GM12878 (cell line): ENCODE data around the gene ZNF189. TPM values are rescaled to one million over a fixed set of nuclear protein-coding genes. Genes with fewer than 3 reads are reported as not detected.

Experiments
- ATAC-seq: fragments of 200-7000 bp; cut with Tn5 transposase; 3 replicates; pipeline ENCODE4 v1.9.1; 2020; ENCODE audit warnings: mild to moderate bottlenecking, moderate library complexity
- BruUV-seq: library from RNA; stranded (reverse); fragments of 400-500 nt; replicated peaks from 2 replicates; lab custom pipeline; 2021; lab: Mats Ljungman, UMichigan
- CTCF ChIA-PET: fragments of 300-600 bp; sonication (Branson Sonifier 250); formaldehyde crosslinking; extraction: SDS; loops from one replicate; lab custom pipeline; 2021; ENCODE audit warnings: inconsistent platforms; lab: Yijun Ruan, JAX
- POLR2A ChIA-PET: fragments of 350-600 bp; formaldehyde crosslinking; extraction: SDS; loops from one replicate; lab custom pipeline; 2021; ENCODE audit warnings: inconsistent platforms; lab: Charles Lee
- RAD21 ChIA-PET: fragments of 300-600 bp; sonication (Branson Sonifier 250); formaldehyde crosslinking; loops from one replicate; lab custom pipeline; 2023; ENCODE audit warnings: antibody characterized with exemption; ENCODE audit not compliant: unreplicated experiment; lab: Charles Lee
- SMC1A ChIA-PET: fragments of 300-600 bp; sonication (Branson Sonifier 250); formaldehyde crosslinking; loops from one replicate; lab custom pipeline; 2023; ENCODE audit not compliant: unreplicated experiment, uncharacterized antibody; lab: Charles Lee
- DNase-seq: peaks from one replicate; pipeline ENCODE4 v3.0.0-alpha.2; 2011; ENCODE audit warnings: low read depth, low spot score
- FAIRE-seq: peaks from 3 replicates; lab custom pipeline; 2011; peaks lifted over from hg19 to GRCh38; lab: Jason Lieb, UNC
- H2AFZ ChIP-seq: 2 replicates; pipeline ENCODE4 v1.6.0; 2011; ENCODE audit warnings: low read depth, low read length, control low read depth; ENCODE audit not compliant: control insufficient read depth
- H3K27ac ChIP-seq: 2 replicates; pipeline ENCODE4 v1.5.1; 2011; ENCODE audit warnings: control low read depth; ENCODE audit not compliant: control insufficient read depth, insufficient read depth
- H3K27me3 ChIP-seq, 2 experiments: replicated peaks in 1 of 2; 2 replicates each; pipeline versions ENCODE4 v1.6.0 to v1.6.1; 2011; ENCODE audit warnings: low read length in 1 of 2; ENCODE audit not compliant: control insufficient read depth in 2 of 2, insufficient read depth in 2 of 2
- H3K36me3 ChIP-seq, 2 experiments: 2 replicates each; pipeline ENCODE4 v1.5.1; 2011; ENCODE audit warnings: low read length in 1 of 2; ENCODE audit not compliant: control insufficient read depth in 2 of 2, insufficient read depth in 2 of 2
- H3K4me1 ChIP-seq: 2 replicates; pipeline ENCODE4 v1.6.1; 2011; ENCODE audit warnings: mild to moderate bottlenecking, low read length, moderate library complexity, mixed read lengths; ENCODE audit not compliant: control insufficient read depth, insufficient read depth
- H3K4me2 ChIP-seq: 2 replicates; pipeline ENCODE4 v1.6.0; 2011; ENCODE audit warnings: control low read depth; ENCODE audit not compliant: control insufficient read depth, insufficient read depth
- H3K4me3 ChIP-seq: fragments of 200-600 bp; sonication (generic); 2 replicates; pipeline ENCODE4 v1.5.1; 2016
- H3K79me2 ChIP-seq: 2 replicates; pipeline ENCODE4 v1.6.0; 2011; ENCODE audit warnings: low read length; ENCODE audit not compliant: control insufficient read depth, insufficient read depth
- H3K9ac ChIP-seq: 2 replicates; pipeline ENCODE4 v1.8.0; 2011; ENCODE audit warnings: low read length, control low read depth, mixed read lengths; ENCODE audit not compliant: control insufficient read depth, insufficient read depth
- H3K9me3 ChIP-seq: replicated peaks from 3 replicates; pipeline ENCODE4 v1.5.1; 2011; ENCODE audit warnings: mild to moderate bottlenecking, low read length; ENCODE audit not compliant: control insufficient read depth, insufficient read depth
- H4K20me1 ChIP-seq: 2 replicates; pipeline ENCODE4 v1.6.0; 2011; ENCODE audit not compliant: control insufficient read depth, insufficient read depth
- BCL11A ChIP-seq: IDR thresholded peaks from 2 replicates; pipeline ENCODE4 v1.6.1; 2011; ENCODE audit warnings: low read depth, low read length
- CHD1 ChIP-seq: IDR thresholded peaks from 2 replicates; pipeline ENCODE4 v1.6.1; 2012; ENCODE audit warnings: low read depth, low read length, improper control_type of control experiment
- CHD4 ChIP-seq: fragments of 200-600 bp; sonication (generic); IDR thresholded peaks from 2 replicates; pipeline ENCODE4 v1.6.1; 2016; ENCODE audit warnings: mild to moderate bottlenecking
- EGR1 ChIP-seq, 2 experiments: IDR thresholded peaks; 1 replicate in 1 of 2; 2 replicates in 1 of 2; pipeline ENCODE4 v1.6.1; 2011 to 2012; ENCODE audit warnings: low read depth in 2 of 2, low read length in 2 of 2, borderline replicate concordance in 1 of 2, mild to moderate bottlenecking in 1 of 2, moderate library complexity in 1 of 2
- GATAD2B ChIP-seq: fragments of 450-650 bp; conservative IDR thresholded peaks from 2 replicates; pipeline ENCODE4 v1.6.1; 2017; ENCODE audit warnings: low read depth, mild to moderate bottlenecking, moderate library complexity
- KAT2A ChIP-seq: conservative IDR thresholded peaks from 2 replicates; pipeline ENCODE4 v1.6.1; 2011; ENCODE audit warnings: low read depth, low read length; ENCODE audit not compliant: control insufficient read depth
- MYC ChIP-seq: IDR thresholded peaks from 2 replicates; pipeline ENCODE4 v1.6.1; 2011; ENCODE audit warnings: mild to moderate bottlenecking, low read length, moderate library complexity, inconsistent platforms; ENCODE audit not compliant: insufficient read depth, insufficient replicate concordance, insufficient read length, severe bottlenecking
- NFIC ChIP-seq: IDR thresholded peaks from 2 replicates; pipeline ENCODE4 v1.6.1; 2012; ENCODE audit warnings: low read depth, mild to moderate bottlenecking, inconsistent platforms, low read length, moderate library complexity
- NFXL1 ChIP-seq: fragments of 450-650 bp; IDR thresholded peaks from 2 replicates; pipeline ENCODE4 v1.6.1; 2017; ENCODE audit warnings: antibody characterized with exemption, mild to moderate bottlenecking, borderline replicate concordance
- NRF1 ChIP-seq: conservative IDR thresholded peaks from 2 replicates; pipeline ENCODE4 v1.6.1; 2011; ENCODE audit warnings: mild to moderate bottlenecking, low read depth, low read length, improper control_type of control experiment
- POLR2AphosphoS2 ChIP-seq: IDR thresholded peaks from 2 replicates; pipeline ENCODE4 v1.6.1; 2011; ENCODE audit warnings: low read depth, mild to moderate bottlenecking, low read length, improper control_type of control experiment, moderate library complexity
- RFX5 ChIP-seq: IDR thresholded peaks from 2 replicates; pipeline ENCODE4 v1.6.1; 2011; ENCODE audit warnings: low read depth, low read length, improper control_type of control experiment
- SIN3A ChIP-seq: IDR thresholded peaks from 2 replicates; pipeline ENCODE4 v1.6.1; 2012; ENCODE audit warnings: low read depth, low read length, improper control_type of control experiment
- TCF12 ChIP-seq: IDR thresholded peaks from 2 replicates; pipeline ENCODE4 v1.6.1; 2011; ENCODE audit warnings: low read depth, mild to moderate bottlenecking, low read length
- YBX1 ChIP-seq: fragments of 450-650 bp; IDR thresholded peaks from 2 replicates; pipeline ENCODE4 v1.6.1; 2016; ENCODE audit warnings: antibody characterized with exemption
- ZBED1 ChIP-seq: IDR thresholded peaks from 2 replicates; pipeline ENCODE4 v1.6.1; 2016; ENCODE audit warnings: borderline replicate concordance
- in situ Hi-C: fragments of 300-500 bp; cut with MboI; formaldehyde crosslinking; loops from 9 replicates; pipeline ENCODE4 v1.14.3; 2018; ENCODE audit warnings: mixed read lengths
- intact Hi-C: fragments of 100-400 bp; cut with micrococcal nuclease; formaldehyde crosslinking; loops from one replicate; pipeline ENCODE4 v1.14.2; 2022; ENCODE audit not compliant: unreplicated experiment
- polyA plus RNA-seq, 11 experiments: library from polyadenylated mRNA; depleted of rRNA in 4 of 11; unstranded in 6 of 11; stranded (reverse) in 5 of 11; fragments of >200 nt; fragmentation: Nextera tagmentation in 4 of 11; fragmentation: Illumina TruSeq in 1 of 11; extraction: Ambion mirVana in 4 of 11; extraction: Trizol in 1 of 11; gene quantifications; 1 replicate in 1 of 11; 2 replicates in 10 of 11; pipeline versions ENCODE4 v1.2.1 to v1.2.3, GENCODE V29; 2011 to 2016; ENCODE audit warnings: inconsistent platforms in 2 of 11, missing spikeins in 2 of 11, low read depth in 1 of 11
- total RNA-seq, 4 experiments: library from RNA; depleted of rRNA in 3 of 4; stranded (reverse); fragments of >200 nt in 3 of 4; fragmentation: Illumina TruSeq in 1 of 4; extraction: Trizol in 1 of 4; gene quantifications; 2 replicates each; pipeline versions ENCODE4 v1.2.1 to v1.2.3, GENCODE V29; 2013 to 2021
- TF ChIP-seq, protein P1 (sequence below): fragments of 450-650 bp; IDR thresholded peaks from 2 replicates; pipeline ENCODE4 v1.6.1; 2018; ENCODE audit warnings: borderline replicate concordance, mild to moderate bottlenecking; ENCODE audit not compliant: partially characterized antibody
- TF ChIP-seq, protein P2 (sequence below): fragments of 450-650 bp; IDR thresholded peaks from 2 replicates; pipeline ENCODE4 v1.6.1; 2017; ENCODE audit warnings: borderline replicate concordance
- TF ChIP-seq, protein P3 (sequence below): IDR thresholded peaks from 2 replicates; pipeline ENCODE4 v1.6.1; 2011; ENCODE audit warnings: mild to moderate bottlenecking, low read depth, low read length, moderate library complexity; ENCODE audit not compliant: insufficient replicate concordance
- TF ChIP-seq, protein P4 (sequence below): fragments of 450-650 bp; IDR thresholded peaks from 2 replicates; pipeline ENCODE4 v1.6.1; 2016; ENCODE audit warnings: mild to moderate bottlenecking

The ZNF189 gene
- total and polyA plus RNA-seq, 10 of the 15 experiments (the other 5 are each of a cell fraction or from before 2014, with no cell fraction given): 3.1 to 12.3 (median 7.4) TPM

- Histone ChIP-seq H2AFZ (no peak overlapping the region), H3K27ac (no peak overlapping the region), H3K9me3 (no peaks in the 10 kb centered on the region), H3K36me3 (no peaks in the 10 kb centered on the region), H3K27me3 (no peaks in the 10 kb centered on the region), H3K9ac (no peak overlapping the region), H3K4me3 (no peak overlapping the region), H4K20me1 (no peaks in the 10 kb centered on the region), H3K4me1 (no peaks in the 10 kb centered on the region), H3K4me2 (no peak overlapping the region), H3K79me2 (no peaks in the 10 kb centered on the region)
- CTCF ChIA-PET: no interaction called here
- SMC1A ChIA-PET: interaction anchor here (0.8 to 1.1 kb wide), 2 partner anchors 10 to 14 kb away, joined by 4 read pairs; no protein-coding TSS in a partner anchor
- POLR2A ChIA-PET: no interaction called here
- in situ Hi-C loops (no loop called here), intact Hi-C loops (no loop called here)
- RAD21 ChIA-PET: no interaction called here
- FAIRE-seq (no peak), DNase-seq (no peak), ATAC-seq (no peak)
- BruUV-seq: no TSS peak
- no peak for TF ChIP-seq NFIC
- TF ChIP-seq SIN3A: no peak
- no peak for TF ChIP-seq POLR2AphosphoS2
- TF ChIP-seq BCL11A: no peak
- no peak for TF ChIP-seq KAT2A
- TF ChIP-seq MYC: no peak
- TF ChIP-seq, protein P1, sequence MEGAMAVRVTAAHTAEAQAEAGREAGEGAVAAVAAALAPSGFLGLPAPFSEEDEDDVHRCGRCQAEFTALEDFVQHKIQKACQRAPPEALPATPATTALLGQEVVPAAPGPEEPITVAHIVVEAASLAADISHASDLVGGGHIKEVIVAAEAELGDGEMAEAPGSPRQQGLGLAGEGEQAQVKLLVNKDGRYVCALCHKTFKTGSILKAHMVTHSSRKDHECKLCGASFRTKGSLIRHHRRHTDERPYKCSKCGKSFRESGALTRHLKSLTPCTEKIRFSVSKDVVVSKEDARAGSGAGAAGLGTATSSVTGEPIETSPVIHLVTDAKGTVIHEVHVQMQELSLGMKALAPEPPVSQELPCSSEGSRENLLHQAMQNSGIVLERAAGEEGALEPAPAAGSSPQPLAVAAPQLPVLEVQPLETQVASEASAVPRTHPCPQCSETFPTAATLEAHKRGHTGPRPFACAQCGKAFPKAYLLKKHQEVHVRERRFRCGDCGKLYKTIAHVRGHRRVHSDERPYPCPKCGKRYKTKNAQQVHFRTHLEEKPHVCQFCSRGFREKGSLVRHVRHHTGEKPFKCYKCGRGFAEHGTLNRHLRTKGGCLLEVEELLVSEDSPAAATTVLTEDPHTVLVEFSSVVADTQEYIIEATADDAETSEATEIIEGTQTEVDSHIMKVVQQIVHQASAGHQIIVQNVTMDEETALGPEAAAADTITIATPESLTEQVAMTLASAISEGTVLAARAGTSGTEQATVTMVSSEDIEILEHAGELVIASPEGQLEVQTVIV: no peak
- no peak for TF ChIP-seq CHD1
- no peak for TF ChIP-seq NRF1
- TF ChIP-seq EGR1 (IDR thresholded peaks at IDR 0.05; ENCODE audit: borderline replicate concordance in 1 of 2, low read depth in 2 of 2, low read length in 2 of 2): no peak
- no peak for TF ChIP-seq NFXL1
- TF ChIP-seq, protein P2, sequence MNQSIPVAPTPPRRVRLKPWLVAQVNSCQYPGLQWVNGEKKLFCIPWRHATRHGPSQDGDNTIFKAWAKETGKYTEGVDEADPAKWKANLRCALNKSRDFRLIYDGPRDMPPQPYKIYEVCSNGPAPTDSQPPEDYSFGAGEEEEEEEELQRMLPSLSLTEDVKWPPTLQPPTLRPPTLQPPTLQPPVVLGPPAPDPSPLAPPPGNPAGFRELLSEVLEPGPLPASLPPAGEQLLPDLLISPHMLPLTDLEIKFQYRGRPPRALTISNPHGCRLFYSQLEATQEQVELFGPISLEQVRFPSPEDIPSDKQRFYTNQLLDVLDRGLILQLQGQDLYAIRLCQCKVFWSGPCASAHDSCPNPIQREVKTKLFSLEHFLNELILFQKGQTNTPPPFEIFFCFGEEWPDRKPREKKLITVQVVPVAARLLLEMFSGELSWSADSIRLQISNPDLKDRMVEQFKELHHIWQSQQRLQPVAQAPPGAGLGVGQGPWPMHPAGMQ: no peak
- no peak for TF ChIP-seq RFX5
- no peak for TF ChIP-seq ZBED1
- no peak for TF ChIP-seq YBX1
- TF ChIP-seq CHD4: no peak
- no peak for TF ChIP-seq TCF12
- TF ChIP-seq, protein P3, sequence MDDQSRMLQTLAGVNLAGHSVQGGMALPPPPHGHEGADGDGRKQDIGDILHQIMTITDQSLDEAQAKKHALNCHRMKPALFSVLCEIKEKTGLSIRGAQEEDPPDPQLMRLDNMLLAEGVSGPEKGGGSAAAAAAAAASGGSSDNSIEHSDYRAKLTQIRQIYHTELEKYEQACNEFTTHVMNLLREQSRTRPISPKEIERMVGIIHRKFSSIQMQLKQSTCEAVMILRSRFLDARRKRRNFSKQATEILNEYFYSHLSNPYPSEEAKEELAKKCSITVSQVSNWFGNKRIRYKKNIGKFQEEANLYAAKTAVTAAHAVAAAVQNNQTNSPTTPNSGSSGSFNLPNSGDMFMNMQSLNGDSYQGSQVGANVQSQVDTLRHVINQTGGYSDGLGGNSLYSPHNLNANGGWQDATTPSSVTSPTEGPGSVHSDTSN: no peak
- TF ChIP-seq, protein P4, sequence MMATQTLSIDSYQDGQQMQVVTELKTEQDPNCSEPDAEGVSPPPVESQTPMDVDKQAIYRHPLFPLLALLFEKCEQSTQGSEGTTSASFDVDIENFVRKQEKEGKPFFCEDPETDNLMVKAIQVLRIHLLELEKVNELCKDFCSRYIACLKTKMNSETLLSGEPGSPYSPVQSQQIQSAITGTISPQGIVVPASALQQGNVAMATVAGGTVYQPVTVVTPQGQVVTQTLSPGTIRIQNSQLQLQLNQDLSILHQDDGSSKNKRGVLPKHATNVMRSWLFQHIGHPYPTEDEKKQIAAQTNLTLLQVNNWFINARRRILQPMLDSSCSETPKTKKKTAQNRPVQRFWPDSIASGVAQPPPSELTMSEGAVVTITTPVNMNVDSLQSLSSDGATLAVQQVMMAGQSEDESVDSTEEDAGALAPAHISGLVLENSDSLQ: no peak
- TF ChIP-seq GATAD2B: no peak
These were observed 18.7 kb downstream of the ZNF189 start for GRCh38 chr9:101417389-101417788.
